Measurements from ENCODE around the gene CPA1. TPM values are rescaled to one million over a fixed set of nuclear protein-coding genes. Genes with fewer than 3 reads are reported as not detected.

CPA1 gene
- total and polyA plus RNA-seq, 10 donors: 0.79 to 8.1 (median 2.2) TPM

DNA sequence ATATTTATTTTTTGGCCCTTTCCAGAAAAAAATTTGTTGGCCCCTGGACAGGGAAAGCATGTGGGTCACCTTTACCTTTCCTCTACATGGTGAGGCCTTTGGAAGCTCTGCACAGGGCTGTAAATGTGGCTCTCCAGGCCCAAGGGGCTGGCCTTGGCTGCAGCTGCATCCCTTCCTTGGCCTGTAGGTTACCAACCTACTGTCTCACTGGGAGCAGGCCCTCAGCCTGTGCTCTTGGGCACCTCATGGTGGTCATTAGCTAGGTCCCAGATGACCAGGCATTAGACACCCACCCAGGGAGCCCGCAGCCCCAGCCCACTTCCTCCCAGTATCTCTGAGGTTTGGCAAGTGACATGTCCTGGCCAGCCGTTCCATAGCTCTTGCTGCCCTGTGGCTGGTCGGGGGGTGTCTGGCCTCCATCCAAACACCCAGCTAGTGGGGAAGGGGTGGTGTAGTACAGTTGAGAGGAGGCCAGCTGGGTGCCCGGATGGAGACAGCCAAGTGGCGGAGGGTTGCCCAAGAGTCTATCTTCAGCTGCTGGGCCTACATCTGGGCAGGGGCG is 42.8 kb upstream of the CPA1 start:
- 66 to 86% (median 79%) methylated on average over 6 of the region's 6 CpGs for WGBS, 5 donors
- H3K27ac ChIP-seq: no peak overlapping the region

GRCh38 chr7:130338233-130338632 is 42.1 kb upstream of the CPA1 start:
- intact Hi-C loops (cut with DNase I; ENCODE audit: low total_unique reads): no loop called here
- TF ChIP-seq CTCF (IDR thresholded peaks at IDR 0.05 in 8 of 11, conservative IDR thresholded peaks at IDR 0.05 in 3 of 11) (no peak), POLR2AphosphoS5 (IDR thresholded peaks at IDR 0.05) (no peak), POLR2A (IDR thresholded peaks at IDR 0.05) (no peak)
- Histone ChIP-seq H3K36me3 (no peaks in the 10 kb centered on the region), H3K27me3 (replicated peaks in 1 of 7) (no peaks in the 10 kb centered on the region), H3K4me3 (no peak overlapping the region), H3K4me1 (no peaks in the 10 kb centered on the region), H3K27ac (no peak overlapping the region), H3K9me3 (peaks cover 0 to 5% (median 0%) of the 10 kb centered on the region in 8 donors)
- 87 to 92% (median 90%) methylated on average over 3 of the region's 3 CpGs for WGBS, 5 donors
- DNase-seq: no peak

More for the DNA sequence above, 42.8 kb upstream of the CPA1 start:
- Histone ChIP-seq H3K4me1 (no peaks in the 10 kb centered on the region), H3K4me3 (no peak overlapping the region), H3K27me3 (replicated peaks in 1 of 7) (no peaks in the 10 kb centered on the region), H3K36me3 (no peaks in the 10 kb centered on the region), H3K9me3 (peaks cover 0 to 5% (median 0%) of the 10 kb centered on the region in 8 donors)
- TF ChIP-seq POLR2AphosphoS5 (IDR thresholded peaks at IDR 0.05): no peak
- TF ChIP-seq POLR2A (IDR thresholded peaks at IDR 0.05): no peak
- TF ChIP-seq CTCF (IDR thresholded peaks at IDR 0.05 in 8 of 11, conservative IDR thresholded peaks at IDR 0.05 in 3 of 11): no peak
- intact Hi-C loops (cut with DNase I; ENCODE audit: low total_unique reads): no loop called here
- DNase-seq: no peak

DNA sequence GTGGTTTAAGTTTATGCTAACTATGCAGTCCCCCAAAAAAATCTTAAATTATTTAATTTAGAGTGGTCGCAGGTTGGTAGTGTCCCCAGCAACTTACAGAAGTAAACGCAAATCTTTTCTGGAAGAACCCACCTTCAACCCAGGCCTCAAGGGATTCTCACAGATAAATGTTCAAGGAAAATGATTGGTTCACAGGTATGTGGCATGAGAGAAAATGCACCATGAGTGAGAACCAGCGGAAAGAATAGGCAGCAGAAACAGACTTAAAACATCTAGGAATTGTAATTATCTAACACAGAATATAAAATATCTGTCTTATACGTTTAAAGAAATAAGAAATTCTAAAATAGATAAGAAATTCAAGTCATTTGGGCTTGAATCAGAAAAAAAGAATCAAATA is 38.4 kb upstream of the CPA1 start:
- H3K4me1 ChIP-seq: no peaks in the 10 kb centered on the region
- TF ChIP-seq CTCF (IDR thresholded peaks at IDR 0.05 in 8 of 11, conservative IDR thresholded peaks at IDR 0.05 in 3 of 11) (no peak), POLR2AphosphoS5 (IDR thresholded peaks at IDR 0.05) (no peak), POLR2A (IDR thresholded peaks at IDR 0.05) (no peak)
- H3K27me3 ChIP-seq (replicated peaks in 1 of 7): no peaks in the 10 kb centered on the region
- H3K4me3 ChIP-seq: no peak overlapping the region
- intact Hi-C loops (cut with DNase I; ENCODE audit: low total_unique reads): no loop called here
- H3K27ac ChIP-seq: no peak overlapping the region
- no peaks in the 10 kb centered on the region for H3K36me3 ChIP-seq
- peaks cover 0 to 5% (median 0%) of the 10 kb centered on the region in 8 donors for H3K9me3 ChIP-seq
- DNase-seq: no peak
- 91 to 94% (median 94%) methylated on average over 4 of the region's 4 CpGs for WGBS, 5 donors

DNA sequence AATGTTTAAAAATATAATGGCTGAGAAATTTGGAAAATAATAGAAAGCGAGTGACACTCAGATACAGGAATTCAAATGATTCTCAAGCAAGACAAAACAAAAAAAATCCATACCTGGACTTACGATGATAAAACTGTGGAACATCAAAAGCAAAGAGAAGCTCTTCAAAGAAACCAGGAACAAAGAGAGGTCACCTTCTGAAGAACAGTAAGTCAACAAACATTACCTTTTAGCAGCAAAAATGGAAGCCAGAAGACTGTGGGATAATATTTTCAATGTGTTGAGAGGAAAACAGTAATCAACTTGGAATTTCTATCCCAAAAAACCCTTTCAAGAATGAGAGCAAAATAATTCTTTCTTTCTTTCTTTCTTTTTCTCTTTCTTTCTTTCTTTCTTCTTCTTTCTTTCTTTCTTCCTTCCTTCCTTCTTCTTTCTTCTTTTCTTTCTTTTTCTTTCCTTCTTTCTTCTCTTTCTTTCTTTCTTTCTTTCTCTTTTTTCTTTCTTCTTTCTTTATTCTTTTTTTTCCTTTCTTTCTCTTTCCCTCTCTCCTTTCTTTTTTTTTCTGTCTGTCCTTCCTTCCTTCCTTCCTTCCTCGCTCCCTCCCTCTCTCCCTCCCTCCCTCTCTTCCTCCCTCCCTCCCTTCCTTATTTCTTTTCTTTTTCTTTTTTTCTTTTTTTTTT is 37.5 kb upstream of the CPA1 start:
- no peak overlapping the region for H3K27ac ChIP-seq
- TF ChIP-seq POLR2AphosphoS5 (IDR thresholded peaks at IDR 0.05) (no peak), CTCF (IDR thresholded peaks at IDR 0.05 in 8 of 11, conservative IDR thresholded peaks at IDR 0.05 in 3 of 11) (no peak), POLR2A (IDR thresholded peaks at IDR 0.05) (no peak)
- H3K27me3 ChIP-seq (replicated peaks in 1 of 7): no peaks in the 10 kb centered on the region
- WGBS, 5 donors: 90 to 96% (median 94%) methylated on average over 3 of the region's 3 CpGs
- H3K4me1 ChIP-seq: no peaks in the 10 kb centered on the region
- peaks cover 0 to 5% (median 0%) of the 10 kb centered on the region in 8 donors for H3K9me3 ChIP-seq
- intact Hi-C loops (cut with DNase I; ENCODE audit: low total_unique reads): no loop called here
- no peaks in the 10 kb centered on the region for H3K36me3 ChIP-seq
- DNase-seq: no peak
- no peak overlapping the region for H3K4me3 ChIP-seq
